ENCODE results near the gene CAPN9. TPM values are rescaled to one million over a fixed set of nuclear protein-coding genes. Genes with fewer than 3 reads are reported as not detected.

CAPN9 gene
- total RNA-seq, 2 donors from 2014 or later, result not detected

DNA sequence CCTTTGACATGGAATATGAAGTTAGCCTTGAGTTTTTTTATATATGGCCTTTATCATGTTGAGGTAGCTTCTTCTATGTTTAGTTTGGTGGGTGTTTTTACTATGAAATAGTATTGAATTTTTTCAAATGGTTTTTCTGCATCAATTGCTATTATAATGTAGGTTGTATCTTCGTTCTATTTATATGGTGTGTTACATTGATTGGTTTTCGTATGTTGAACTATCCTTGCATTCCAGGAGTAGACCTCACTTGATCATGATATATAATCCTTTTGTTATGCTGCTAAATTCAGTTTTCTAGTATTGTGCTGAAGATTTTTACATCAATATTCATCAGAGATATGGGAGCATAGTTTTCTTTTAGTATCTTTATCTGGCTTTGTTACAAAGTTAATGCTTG lies 65.4 kb downstream of the CAPN9 start:
- no peaks in the 10 kb centered on the region for H3K9me3 ChIP-seq (ENCODE audit: control insufficient read depth, low read length, poor library complexity, severe bottlenecking)
- no peaks in the 10 kb centered on the region for H3K4me1 Mint-ChIP-seq
- DNase-seq (no peak), ATAC-seq (no peak)
- no peaks in the 10 kb centered on the region for H3K36me3 Mint-ChIP-seq (ENCODE audit: low read depth)
- no peak overlapping the region for H3K27ac Mint-ChIP-seq
- H3K4me3 Mint-ChIP-seq, result no peak overlapping the region
- peaks cover 13% of the 10 kb centered on the region for H3K27me3 Mint-ChIP-seq

DNA sequence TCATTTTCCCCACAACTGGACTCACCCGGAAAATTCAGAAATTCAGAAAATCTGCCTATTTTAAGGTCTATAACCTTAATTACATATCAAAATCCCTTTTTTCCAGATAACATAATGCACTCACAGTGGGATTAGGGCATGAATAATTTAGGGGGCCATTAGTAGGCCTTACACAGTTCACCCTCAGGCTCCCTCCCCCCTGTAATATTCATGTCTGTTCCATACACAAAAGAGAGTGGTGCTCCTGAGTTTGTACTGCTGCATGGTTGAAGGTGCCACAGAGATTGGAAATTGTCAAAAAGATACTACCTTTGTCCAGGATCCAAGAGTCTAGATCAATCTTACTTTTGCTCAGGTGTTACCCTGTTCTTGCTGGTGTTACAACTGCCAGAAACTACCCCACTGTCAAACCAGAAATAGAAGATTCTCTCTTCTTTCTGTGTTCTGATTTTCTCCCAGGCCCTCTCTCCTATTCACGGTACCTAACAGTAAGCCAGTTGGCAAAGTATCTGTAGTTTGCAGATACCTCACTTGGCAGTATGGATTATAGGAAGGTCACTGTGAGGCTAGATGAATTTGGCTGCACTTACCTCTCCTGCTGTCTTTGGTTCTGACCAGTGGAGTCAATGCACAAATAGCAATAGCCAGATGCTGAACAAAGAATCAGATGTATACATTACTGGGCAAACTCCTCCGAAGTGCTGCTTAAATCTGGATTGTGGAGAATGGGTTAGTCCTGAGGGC lies 67.9 kb downstream of the CAPN9 start:
- DNase-seq (no peak), ATAC-seq (no peak)
- H3K27ac Mint-ChIP-seq, result no peak overlapping the region
- no peaks in the 10 kb centered on the region for H3K36me3 Mint-ChIP-seq (ENCODE audit: low read depth)
- peaks cover 17% of the 10 kb centered on the region for H3K27me3 Mint-ChIP-seq
- H3K4me3 Mint-ChIP-seq, result no peak overlapping the region
- no peaks in the 10 kb centered on the region for H3K9me3 ChIP-seq (ENCODE audit: control insufficient read depth, low read length, poor library complexity, severe bottlenecking)
- no peaks in the 10 kb centered on the region for H3K4me1 Mint-ChIP-seq

DNA sequence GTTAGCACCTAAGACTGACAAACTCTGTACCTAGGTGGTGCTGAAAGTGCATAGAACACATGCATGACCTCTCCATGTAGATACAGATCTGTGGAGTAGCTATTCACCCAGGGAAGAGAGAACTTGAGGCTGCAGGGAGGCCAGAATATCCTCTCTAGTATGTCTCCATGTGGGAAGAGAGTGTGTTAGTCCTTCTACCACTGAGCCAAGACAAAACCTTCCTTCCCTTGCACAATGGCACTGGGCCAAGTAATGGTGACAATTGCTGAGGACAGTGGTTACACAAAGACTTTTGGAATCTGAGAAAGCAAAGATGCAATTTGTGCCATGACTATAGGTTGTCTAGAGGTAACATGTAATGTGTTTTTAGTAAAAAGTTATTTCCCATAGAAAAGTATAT lies 68.8 kb downstream of the CAPN9 start:
- no peaks in the 10 kb centered on the region for H3K4me1 Mint-ChIP-seq
- H3K9me3 ChIP-seq (ENCODE audit: control insufficient read depth, low read length, poor library complexity, severe bottlenecking), result no peaks in the 10 kb centered on the region
- DNase-seq (no peak), ATAC-seq (no peak)
- no peak overlapping the region for H3K27ac Mint-ChIP-seq
- H3K4me3 Mint-ChIP-seq, result no peak overlapping the region
- H3K36me3 Mint-ChIP-seq (ENCODE audit: low read depth), result peaks cover 3% of the 10 kb centered on the region
- peaks cover 26% of the 10 kb centered on the region for H3K27me3 Mint-ChIP-seq

DNA sequence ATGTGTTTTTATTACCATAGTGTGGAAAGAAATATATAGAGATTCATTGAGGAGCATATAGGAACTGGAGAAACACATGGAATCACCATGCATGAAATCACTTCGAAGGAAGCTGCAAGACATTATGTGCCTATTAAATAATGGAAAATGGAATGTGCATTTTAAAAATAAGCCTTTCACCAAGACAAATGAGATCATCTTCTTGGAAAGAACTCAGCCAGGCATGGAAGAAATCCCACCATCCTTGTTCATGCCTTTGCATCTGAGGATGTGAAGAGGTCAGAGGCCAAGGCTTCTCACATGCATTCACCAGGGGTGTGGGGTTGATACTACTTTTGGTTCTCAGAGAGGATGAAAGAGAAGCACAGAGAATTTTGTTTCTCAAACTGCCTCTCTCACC lies 71.2 kb downstream of the CAPN9 start:
- H3K4me3 Mint-ChIP-seq, result no peak overlapping the region
- no peak overlapping the region for H3K27ac Mint-ChIP-seq
- peaks cover 4% of the 10 kb centered on the region for H3K4me1 Mint-ChIP-seq
- H3K27me3 Mint-ChIP-seq, result peaks cover 37% of the 10 kb centered on the region
- DNase-seq (no peak), ATAC-seq (no peak)
- no peaks in the 10 kb centered on the region for H3K9me3 ChIP-seq (ENCODE audit: control insufficient read depth, low read length, poor library complexity, severe bottlenecking)
- peaks cover 4% of the 10 kb centered on the region for H3K36me3 Mint-ChIP-seq (ENCODE audit: low read depth)

DNA sequence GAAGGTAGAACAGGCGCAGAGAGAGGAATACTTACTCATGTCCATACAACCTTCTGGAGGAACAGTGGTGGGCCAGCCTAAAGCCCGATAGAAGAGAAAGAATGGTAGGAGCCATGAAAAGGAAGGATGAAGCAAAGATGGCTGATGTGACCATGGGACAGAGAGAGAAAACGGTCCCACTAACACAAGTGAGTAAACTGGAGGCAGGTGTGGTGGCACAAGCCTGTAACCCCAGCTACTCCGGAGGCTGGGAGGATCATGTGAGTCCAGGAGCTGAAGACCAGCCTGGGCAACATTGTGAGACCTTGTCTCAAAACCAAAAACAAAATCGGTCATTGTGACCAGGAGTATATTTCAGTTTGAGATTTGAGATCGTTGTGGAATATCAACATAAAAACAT lies 71.7 kb downstream of the CAPN9 start:
- peaks cover 4% of the 10 kb centered on the region for H3K36me3 Mint-ChIP-seq (ENCODE audit: low read depth)
- no peak overlapping the region for H3K27ac Mint-ChIP-seq
- peaks cover 4% of the 10 kb centered on the region for H3K4me1 Mint-ChIP-seq

DNA sequence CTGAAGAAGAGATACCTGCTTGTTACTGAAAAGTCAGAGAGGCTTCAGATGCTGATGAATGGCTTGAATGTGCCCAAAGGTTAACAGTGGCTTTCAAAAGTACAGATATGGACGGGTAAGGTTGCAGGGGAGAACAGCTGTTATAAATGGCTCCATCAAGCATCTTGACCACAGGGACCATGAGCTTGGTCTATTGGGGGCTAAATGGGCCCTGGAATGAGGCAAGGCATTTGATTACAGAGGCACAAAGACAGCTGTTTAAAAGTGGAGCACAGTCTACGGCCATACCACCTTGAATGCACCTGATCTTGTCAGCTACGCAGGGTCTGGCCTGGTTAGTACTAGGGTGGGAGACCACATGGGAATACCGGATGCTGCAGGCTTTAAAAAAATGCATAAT lies 72.8 kb downstream of the CAPN9 start:
- H3K36me3 Mint-ChIP-seq (ENCODE audit: low read depth), result peaks cover 4% of the 10 kb centered on the region
- peaks cover 42% of the 10 kb centered on the region for H3K27me3 Mint-ChIP-seq

More for the DNA sequence above, 71.7 kb downstream of the CAPN9 start:
- H3K9me3 ChIP-seq (ENCODE audit: control insufficient read depth, low read length, poor library complexity, severe bottlenecking), result no peaks in the 10 kb centered on the region
- Mint-ChIP-seq H3K4me3 (no peak overlapping the region), H3K27me3 (peaks cover 37% of the 10 kb centered on the region)
- no peak for ATAC-seq
- no peak for DNase-seq

DNA sequence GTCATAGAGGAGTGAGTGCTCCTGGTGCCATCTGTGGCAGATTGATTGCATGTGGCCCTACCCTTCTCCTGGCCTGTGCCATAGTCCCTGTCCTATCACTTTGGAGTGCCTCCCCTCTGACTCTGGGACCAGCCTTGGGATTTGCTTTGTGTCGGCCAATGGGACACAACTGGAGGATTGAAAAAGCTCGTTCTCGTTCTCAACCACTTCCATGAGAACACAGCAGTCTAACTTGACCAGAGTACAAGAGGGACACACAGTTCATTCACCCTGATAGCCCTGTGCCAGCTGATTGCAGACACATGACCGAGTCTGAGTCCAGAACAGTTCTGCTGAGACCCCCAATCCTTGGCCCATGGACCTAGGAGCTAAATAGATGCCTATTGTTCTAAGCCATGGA lies 73.4 kb downstream of the CAPN9 start:
- ATAC-seq (no peak), DNase-seq (no peak)
- H3K36me3 Mint-ChIP-seq (ENCODE audit: low read depth), result peaks cover 4% of the 10 kb centered on the region
- H3K27me3 Mint-ChIP-seq, result peaks cover 40% of the 10 kb centered on the region
- H3K4me3 Mint-ChIP-seq, result no peak overlapping the region
- H3K9me3 ChIP-seq (ENCODE audit: control insufficient read depth, low read length, poor library complexity, severe bottlenecking), result no peaks in the 10 kb centered on the region
- peaks cover 4% of the 10 kb centered on the region for H3K4me1 Mint-ChIP-seq
- no peak overlapping the region for H3K27ac Mint-ChIP-seq

More for the DNA sequence above, 72.8 kb downstream of the CAPN9 start:
- H3K4me3 Mint-ChIP-seq, result no peak overlapping the region
- peaks cover 4% of the 10 kb centered on the region for H3K4me1 Mint-ChIP-seq
- no peak for ATAC-seq
- no peak overlapping the region for H3K27ac Mint-ChIP-seq
- H3K9me3 ChIP-seq (ENCODE audit: control insufficient read depth, low read length, poor library complexity, severe bottlenecking), result no peaks in the 10 kb centered on the region
- DNase-seq, result no peak

DNA sequence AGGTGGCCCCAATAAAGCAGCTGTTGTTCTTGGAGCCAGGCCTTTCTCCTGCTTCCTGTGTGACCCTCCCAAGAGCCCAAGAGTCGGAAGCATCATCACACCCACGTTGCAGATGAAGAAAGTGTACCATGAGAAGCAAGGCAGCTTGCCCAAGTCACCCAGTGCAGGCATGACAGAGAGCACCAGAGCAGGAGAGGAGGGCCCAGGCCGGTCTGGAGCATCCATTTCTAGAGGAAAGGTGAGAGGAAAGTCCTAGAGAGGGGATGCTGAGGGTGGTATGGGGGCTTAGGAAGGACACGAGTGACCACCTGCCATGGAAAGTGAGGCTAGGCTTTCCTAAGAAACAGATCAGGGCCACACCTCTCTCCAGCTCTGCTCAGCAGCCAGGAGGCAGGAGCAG lies 74.2 kb downstream of the CAPN9 start:
- Mint-ChIP-seq H3K36me3 (ENCODE audit: low read depth) (peaks cover 4% of the 10 kb centered on the region), H3K4me1 (peaks cover 4% of the 10 kb centered on the region), H3K4me3 (no peak overlapping the region), H3K27me3 (peaks cover 45% of the 10 kb centered on the region), H3K27ac (no peak overlapping the region)
- ATAC-seq (no peak), DNase-seq (no peak)
- H3K9me3 ChIP-seq (ENCODE audit: control insufficient read depth, low read length, poor library complexity, severe bottlenecking), result no peaks in the 10 kb centered on the region

DNA sequence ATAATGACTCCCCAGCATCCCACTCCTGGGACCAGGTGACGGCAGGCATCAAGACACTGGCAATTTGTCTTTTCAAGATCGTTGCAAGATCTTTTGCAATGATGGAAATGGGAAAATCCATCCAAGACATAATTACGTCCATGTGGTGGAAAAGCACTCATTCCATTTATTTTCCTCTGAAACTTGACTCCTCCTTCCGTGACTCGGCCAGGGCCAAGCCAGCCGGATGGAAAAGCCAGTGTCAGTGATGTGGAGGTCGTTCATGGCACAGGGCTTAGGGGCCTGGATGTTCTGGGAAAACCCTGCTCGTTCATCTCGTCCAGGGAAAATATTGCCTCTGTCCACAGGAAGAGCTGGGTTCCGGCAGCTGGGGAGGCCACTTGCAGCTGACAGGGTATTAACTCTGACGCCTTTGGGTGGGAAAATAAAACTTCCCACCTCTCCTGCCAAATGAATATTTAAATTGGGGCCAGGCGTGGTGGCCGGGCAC lies 74.9 kb downstream of the CAPN9 start:
- ATAC-seq (no peak), DNase-seq (no peak)
- H3K9me3 ChIP-seq (ENCODE audit: control insufficient read depth, low read length, poor library complexity, severe bottlenecking), result no peaks in the 10 kb centered on the region
- Mint-ChIP-seq H3K36me3 (ENCODE audit: low read depth) (peaks cover 4% of the 10 kb centered on the region), H3K27ac (no peak overlapping the region), H3K4me1 (peaks cover 4% of the 10 kb centered on the region), H3K27me3 (peaks cover 45% of the 10 kb centered on the region), H3K4me3 (no peak overlapping the region)

DNA sequence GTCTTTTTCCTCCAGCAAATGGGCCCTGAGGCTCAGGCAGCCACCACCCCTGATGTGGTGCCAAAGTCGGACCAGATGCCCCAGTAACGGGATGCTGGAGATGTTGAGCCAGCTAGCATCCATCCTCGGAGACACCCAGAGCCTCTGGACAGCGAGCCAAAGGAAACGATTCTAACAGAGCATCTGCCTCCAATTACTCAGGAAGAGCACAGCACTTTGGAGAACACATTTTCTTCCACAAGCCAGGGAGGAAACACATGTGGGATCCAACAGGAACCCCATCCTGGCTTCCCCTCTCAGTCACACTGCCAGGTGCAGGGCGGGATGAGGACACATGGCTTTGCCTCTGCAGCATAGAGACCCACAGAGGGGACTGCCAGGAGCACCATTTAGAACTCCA lies 76.2 kb downstream of the CAPN9 start:
- Mint-ChIP-seq H3K27ac (no peak overlapping the region), H3K36me3 (ENCODE audit: low read depth) (peaks cover 4% of the 10 kb centered on the region), H3K4me1 (peaks cover 4% of the 10 kb centered on the region), H3K4me3 (no peak overlapping the region), H3K27me3 (peaks cover 45% of the 10 kb centered on the region)
- ATAC-seq, result no peak
- no peaks in the 10 kb centered on the region for H3K9me3 ChIP-seq (ENCODE audit: control insufficient read depth, low read length, poor library complexity, severe bottlenecking)
- no peak for DNase-seq

DNA sequence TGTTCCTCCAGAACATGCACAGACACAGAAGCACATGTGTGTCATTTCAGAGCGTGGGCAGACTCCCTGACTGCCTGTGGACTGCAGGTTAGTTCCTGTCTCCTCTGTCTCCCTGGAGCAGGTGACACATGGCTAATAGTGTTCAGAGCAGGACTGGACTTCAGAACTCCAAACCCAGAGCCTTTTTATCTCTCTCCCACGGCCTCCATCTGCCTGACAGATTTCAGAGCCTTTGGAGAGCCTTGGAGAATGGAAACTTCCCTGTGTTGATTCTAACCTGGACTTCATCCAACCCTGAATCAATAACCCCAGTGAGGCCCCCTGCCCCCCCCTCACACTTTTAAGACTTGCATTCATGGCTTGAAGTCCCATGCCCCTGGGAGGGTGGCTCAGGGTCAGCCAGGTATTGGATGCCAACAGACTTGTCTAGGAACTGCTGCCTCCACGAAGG lies 76.8 kb downstream of the CAPN9 start:
- DNase-seq (no peak), ATAC-seq (no peak)
- peaks cover 4% of the 10 kb centered on the region for H3K36me3 Mint-ChIP-seq (ENCODE audit: low read depth)
- H3K27me3 Mint-ChIP-seq, result peaks cover 40% of the 10 kb centered on the region
- peaks cover 4% of the 10 kb centered on the region for H3K4me1 Mint-ChIP-seq
- H3K4me3 Mint-ChIP-seq, result no peak overlapping the region
- H3K27ac Mint-ChIP-seq, result no peak overlapping the region
- H3K9me3 ChIP-seq (ENCODE audit: control insufficient read depth, low read length, poor library complexity, severe bottlenecking), result no peaks in the 10 kb centered on the region

DNA sequence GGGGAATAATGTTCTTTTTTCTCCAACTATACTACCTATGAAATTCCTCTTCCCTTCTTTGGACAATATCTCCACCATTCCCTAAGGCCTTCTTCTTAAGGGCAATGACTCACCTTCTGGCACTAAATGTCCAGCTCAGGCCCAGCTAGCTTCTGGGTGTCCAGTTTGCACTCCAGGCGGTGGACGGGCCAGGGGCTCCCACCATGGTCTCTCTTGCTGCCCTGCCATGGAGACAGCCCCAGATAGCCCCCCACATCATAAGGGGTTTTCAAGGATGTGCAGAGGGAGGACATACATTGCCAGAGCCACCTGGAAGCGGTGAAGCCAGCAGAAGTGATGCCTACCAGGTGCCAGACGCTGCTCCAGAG lies 77.3 kb downstream of the CAPN9 start:
- no peak overlapping the region for H3K4me3 Mint-ChIP-seq
- H3K27me3 Mint-ChIP-seq, result peaks cover 38% of the 10 kb centered on the region
- no peaks in the 10 kb centered on the region for H3K9me3 ChIP-seq (ENCODE audit: control insufficient read depth, low read length, poor library complexity, severe bottlenecking)
- peaks cover 4% of the 10 kb centered on the region for H3K36me3 Mint-ChIP-seq (ENCODE audit: low read depth)
- DNase-seq (no peak), ATAC-seq (no peak)
- no peak overlapping the region for H3K27ac Mint-ChIP-seq
- H3K4me1 Mint-ChIP-seq, result peaks cover 4% of the 10 kb centered on the region

DNA sequence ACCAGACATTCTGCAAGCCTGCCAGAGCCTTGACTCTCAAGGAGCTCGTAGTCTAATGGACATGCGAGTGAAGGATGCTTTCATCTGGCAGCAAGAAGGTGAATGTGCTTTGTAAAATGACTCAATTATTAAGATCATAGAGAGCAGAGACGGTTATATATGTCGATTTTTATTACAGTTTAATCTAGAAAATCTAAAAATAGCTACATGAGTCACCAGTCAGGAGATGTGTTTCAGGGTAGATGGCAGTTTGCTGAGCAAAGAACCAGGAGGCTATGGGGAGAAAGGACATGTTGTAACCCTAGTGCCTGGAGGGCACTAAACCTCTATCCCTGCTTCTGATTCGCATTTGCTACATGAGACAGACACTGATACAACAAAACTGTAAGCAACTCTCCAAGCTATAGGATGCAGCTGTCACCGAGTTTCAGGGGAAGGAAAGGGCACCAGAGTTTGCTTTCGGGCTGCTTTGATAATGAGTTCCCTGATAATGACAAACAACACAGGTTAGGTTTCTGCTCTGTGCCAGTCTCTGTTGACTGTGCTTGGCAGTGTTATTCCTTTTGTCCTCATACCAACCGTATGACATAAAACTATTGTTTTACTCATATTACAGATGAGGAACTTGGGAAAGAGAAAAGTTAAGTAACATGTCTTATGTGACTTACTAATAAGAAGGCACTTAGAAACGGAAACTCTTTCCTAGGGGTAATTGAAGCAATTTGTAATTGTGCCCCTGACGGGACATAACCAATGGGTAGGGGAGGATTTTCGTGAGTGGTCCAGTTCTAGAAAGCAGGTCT lies 77.9 kb downstream of the CAPN9 start:
- H3K4me1 Mint-ChIP-seq, result peaks cover 4% of the 10 kb centered on the region
- no peak overlapping the region for H3K4me3 Mint-ChIP-seq
- no peaks in the 10 kb centered on the region for H3K9me3 ChIP-seq (ENCODE audit: control insufficient read depth, low read length, poor library complexity, severe bottlenecking)
- no peak for ATAC-seq
- H3K36me3 Mint-ChIP-seq (ENCODE audit: low read depth), result peaks cover 4% of the 10 kb centered on the region
- H3K27ac Mint-ChIP-seq, result no peak overlapping the region
- peaks cover 38% of the 10 kb centered on the region for H3K27me3 Mint-ChIP-seq
- DNase-seq, result no peak

Measured in T-helper 17 cell (primary cell).